ENCODE results near the gene GNAQ.

Gene GNAQ

DNA sequence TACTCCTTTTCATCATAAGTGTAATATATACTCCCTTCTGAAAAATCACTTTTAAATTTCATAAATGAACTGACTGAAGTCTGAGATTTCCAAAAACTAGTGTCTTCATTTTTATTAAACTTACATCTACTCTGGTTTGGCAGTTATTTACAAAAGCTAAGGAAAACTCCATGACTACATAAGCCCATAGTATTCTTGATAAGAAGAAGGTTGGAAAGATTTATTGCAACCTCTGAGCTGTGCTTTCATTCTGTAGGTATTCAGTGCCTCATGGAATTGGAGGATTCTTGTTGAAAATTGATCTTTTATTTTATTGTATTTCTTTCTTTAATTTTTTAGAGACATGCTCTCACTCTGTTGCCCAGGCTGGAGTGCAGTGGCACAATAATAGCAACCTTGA is 41.7 kb downstream of the GNAQ start:
- POLR2A ChIA-PET: no interaction called here
- CTCF ChIA-PET: no interaction called here
- DNase-seq (ENCODE audit: extremely low spot score): no peak
- TF ChIP-seq, protein P1, sequence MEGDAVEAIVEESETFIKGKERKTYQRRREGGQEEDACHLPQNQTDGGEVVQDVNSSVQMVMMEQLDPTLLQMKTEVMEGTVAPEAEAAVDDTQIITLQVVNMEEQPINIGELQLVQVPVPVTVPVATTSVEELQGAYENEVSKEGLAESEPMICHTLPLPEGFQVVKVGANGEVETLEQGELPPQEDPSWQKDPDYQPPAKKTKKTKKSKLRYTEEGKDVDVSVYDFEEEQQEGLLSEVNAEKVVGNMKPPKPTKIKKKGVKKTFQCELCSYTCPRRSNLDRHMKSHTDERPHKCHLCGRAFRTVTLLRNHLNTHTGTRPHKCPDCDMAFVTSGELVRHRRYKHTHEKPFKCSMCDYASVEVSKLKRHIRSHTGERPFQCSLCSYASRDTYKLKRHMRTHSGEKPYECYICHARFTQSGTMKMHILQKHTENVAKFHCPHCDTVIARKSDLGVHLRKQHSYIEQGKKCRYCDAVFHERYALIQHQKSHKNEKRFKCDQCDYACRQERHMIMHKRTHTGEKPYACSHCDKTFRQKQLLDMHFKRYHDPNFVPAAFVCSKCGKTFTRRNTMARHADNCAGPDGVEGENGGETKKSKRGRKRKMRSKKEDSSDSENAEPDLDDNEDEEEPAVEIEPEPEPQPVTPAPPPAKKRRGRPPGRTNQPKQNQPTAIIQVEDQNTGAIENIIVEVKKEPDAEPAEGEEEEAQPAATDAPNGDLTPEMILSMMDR (IDR thresholded peaks at IDR 0.05; ENCODE audit: control extremely low read depth, extremely low read depth, low read depth, missing control alignments): no peak

DNA sequence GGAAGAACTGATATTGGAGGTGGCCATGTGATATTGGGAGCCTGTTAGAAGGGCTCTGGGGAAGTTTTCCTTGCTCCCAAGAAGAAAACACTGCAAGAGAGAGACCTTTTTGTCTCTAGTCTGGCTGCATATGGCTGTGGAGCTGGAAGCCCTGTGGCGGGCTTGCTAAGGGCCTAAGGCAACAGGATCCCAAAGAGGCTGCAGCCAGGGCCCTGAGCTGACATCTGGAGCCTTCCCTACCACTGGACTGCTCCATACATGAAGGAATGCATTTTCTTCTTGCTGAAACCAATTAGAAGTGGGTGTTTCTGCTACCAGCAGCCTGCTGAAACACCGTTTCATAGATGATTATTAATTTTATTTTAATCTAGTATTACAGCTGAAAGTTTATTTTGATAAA is 42.2 kb downstream of the GNAQ start:
- ChIA-PET POLR2A (no interaction called here), CTCF (no interaction called here)
- DNase-seq (ENCODE audit: extremely low spot score): no peak
- TF ChIP-seq, protein P1 (IDR thresholded peaks at IDR 0.05; ENCODE audit: control extremely low read depth, extremely low read depth, low read depth, missing control alignments): no peak

DNA sequence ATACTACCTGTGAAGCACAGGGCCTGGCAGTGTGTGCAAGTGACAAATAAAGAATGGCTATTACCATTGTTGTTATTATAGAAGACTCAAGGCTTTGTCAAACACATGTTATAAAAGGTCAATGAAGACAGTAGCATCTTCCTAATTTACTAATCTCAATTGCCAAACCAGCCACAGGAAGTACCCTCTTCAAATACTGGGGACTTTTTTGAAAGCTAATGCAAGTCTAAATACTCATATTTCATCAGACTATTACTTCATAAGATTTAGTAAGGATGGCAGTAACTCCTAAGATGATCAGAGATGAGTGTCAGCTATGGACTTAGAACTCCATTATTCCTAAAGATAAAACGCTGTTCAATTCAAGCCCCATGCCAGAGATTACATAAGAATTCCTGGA is 43.0 kb downstream of the GNAQ start:
- POLR2A ChIA-PET: no interaction called here
- CTCF ChIA-PET: no interaction called here
- TF ChIP-seq, protein P1 (IDR thresholded peaks at IDR 0.05; ENCODE audit: control extremely low read depth, extremely low read depth, low read depth, missing control alignments): no peak
- no peak for DNase-seq (ENCODE audit: extremely low spot score)

DNA sequence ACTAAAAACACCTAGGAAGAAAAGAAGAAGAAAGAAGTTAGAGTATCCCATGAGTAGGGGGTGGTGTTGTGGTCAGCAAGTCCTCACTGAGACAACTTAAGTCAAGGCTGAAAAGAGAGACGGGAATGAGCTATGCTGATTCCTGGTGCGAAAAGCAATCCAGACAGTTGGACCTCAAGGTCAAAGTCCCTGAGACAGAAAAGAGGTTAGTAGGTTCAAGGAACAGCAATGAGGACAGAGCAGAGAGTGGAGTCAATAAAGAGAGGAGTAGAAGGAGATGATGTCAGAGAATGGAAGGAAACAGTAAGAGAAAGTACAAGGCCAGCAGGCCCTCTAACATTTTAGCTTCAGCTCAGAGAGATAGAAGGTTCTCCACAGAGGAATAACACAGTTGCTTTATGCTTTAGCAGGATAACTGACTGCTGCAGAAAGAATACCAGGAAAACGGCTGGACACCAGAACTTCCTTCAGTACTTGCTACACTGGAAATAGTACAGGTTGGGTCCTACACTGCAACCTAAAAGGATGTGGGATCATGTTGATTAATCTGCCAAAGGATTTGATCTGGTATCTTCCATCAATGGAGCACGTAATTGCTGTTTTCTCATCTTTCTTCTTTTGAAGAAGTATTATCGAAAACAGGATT is 43.6 kb downstream of the GNAQ start:
- CTCF ChIA-PET: no interaction called here
- TF ChIP-seq, protein P1 (IDR thresholded peaks at IDR 0.05; ENCODE audit: control extremely low read depth, extremely low read depth, low read depth, missing control alignments): no peak
- POLR2A ChIA-PET: no interaction called here
- no peak for DNase-seq (ENCODE audit: extremely low spot score)

DNA sequence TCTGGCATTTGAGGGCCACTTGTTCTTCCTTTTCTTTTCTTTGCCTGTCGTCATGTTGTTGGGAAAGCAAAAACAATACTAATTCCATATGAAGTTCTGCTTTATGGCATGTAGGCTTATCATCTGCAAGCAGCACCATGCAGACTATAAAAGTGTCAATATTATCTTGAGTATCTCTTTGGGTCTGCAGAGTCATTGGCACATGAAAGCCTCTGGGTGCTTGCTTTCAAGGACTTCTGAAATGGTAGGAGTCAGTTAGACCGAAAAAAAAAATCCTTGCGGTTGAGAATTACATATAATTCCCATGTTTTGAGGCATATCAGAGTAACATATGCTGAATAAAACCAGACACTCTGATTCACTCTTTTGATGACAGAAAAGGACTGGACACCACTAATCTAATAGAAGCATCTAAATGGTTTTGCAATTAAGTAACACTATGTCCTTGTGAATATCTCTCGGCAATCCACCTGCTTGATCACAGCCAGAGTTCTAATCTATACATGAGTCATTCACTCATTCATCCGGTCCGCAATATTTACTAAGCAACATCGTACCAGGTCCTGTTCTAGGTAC is 44.4 kb downstream of the GNAQ start:
- ChIA-PET CTCF (interaction anchor here (1.9 kb wide), 1 partner anchor 48 kb away, joined by 8 read pairs; no protein-coding TSS in a partner anchor), POLR2A (no interaction called here)
- TF ChIP-seq, protein P1 (IDR thresholded peaks at IDR 0.05; ENCODE audit: control extremely low read depth, extremely low read depth, low read depth, missing control alignments): no peak
- DNase-seq (ENCODE audit: extremely low spot score): no peak

DNA sequence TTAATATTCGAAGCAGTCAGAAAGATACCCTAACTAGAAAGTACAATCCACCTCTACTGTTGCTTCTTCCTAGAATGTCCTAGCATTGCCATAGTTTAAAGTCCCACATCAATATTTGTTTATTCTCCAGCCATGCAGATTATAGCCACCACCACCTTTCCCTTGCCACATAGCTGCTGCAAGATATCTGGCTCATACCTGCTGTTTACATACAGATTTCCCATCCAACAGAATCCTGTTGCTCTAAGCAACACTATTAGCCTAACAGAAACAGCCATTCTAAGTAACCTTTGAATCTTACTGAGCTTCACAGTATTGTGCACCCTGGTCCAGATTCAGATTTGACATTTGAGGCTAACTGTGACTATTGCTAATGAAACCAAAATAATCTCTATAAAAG is 45.6 kb downstream of the GNAQ start:
- ChIA-PET CTCF (interaction anchor here (1.0 to 1.9 kb wide), 2 partner anchors 9 to 49 kb away, joined by 7 to 8 read pairs; no protein-coding TSS in a partner anchor), POLR2A (no interaction called here)
- no peak for DNase-seq (ENCODE audit: extremely low spot score)
- TF ChIP-seq, protein P1 (IDR thresholded peaks at IDR 0.05; ENCODE audit: control extremely low read depth, extremely low read depth, low read depth, missing control alignments): no peak

Measured in GM10248 (cell line).